Activated naive CD8-positive, alpha-beta T cell treated with anti-CD3 and anti-CD28 coated beads, Interleukin-2, amount 50 U/mL, for 16 hours (primary cell): ENCODE measurements around the gene INMT.
A peak's percentile ranks its signal among the peaks of the same experiment; 100 is the strongest.

Experiments
- DNase-seq: peaks from one replicate; pipeline ENCODE4 v3.0.0-alpha.2; 2020; ENCODE audit warnings: low read depth, low spot score

Gene INMT

GRCh38 chr7:30727061-30727945 lies 24.6 kb upstream of the INMT start:
- DNase-seq, result no peak

- DNase-seq, result no peak
Measured at GRCh38 chr7:30728591-30729100, 23.3 kb upstream of the INMT start.

GRCh38 chr7:30729642-30730041 lies 22.3 kb upstream of the INMT start:
- DNase-seq, result no peak

- no peak for DNase-seq
Measured at GRCh38 chr7:30730097-30730496, 21.8 kb upstream of the INMT start.

GRCh38 chr7:30730996-30731395 lies 20.9 kb upstream of the INMT start:
- DNase-seq, result no peak

GRCh38 chr7:30731581-30731980 lies 20.4 kb upstream of the INMT start:
- no peak for DNase-seq

GRCh38 chr7:30732606-30733005 lies 19.3 kb upstream of the INMT start:
- DNase-seq, result no peak

GRCh38 chr7:30733216-30733615 lies 18.7 kb upstream of the INMT start:
- DNase-seq, result no peak

GRCh38 chr7:30733691-30734090 lies 18.2 kb upstream of the INMT start:
- DNase-seq, result no peak

GRCh38 chr7:30734497-30734896 lies 17.4 kb upstream of the INMT start:
- no peak for DNase-seq

- no peak for DNase-seq
Measured at GRCh38 chr7:30735631-30736030, 16.3 kb upstream of the INMT start.

GRCh38 chr7:30736291-30736690 lies 15.6 kb upstream of the INMT start:
- DNase-seq, result no peak

GRCh38 chr7:30738026-30738915 lies 13.7 kb upstream of the INMT start:
- DNase-seq, result no peak

GRCh38 chr7:30739691-30740090 lies 12.2 kb upstream of the INMT start:
- no peak for DNase-seq

GRCh38 chr7:30740417-30741181 lies 11.3 kb upstream of the INMT start:
- peak; percentile 54 for DNase-seq

- DNase-seq, result no peak
Measured at GRCh38 chr7:30741289-30741688, 10.6 kb upstream of the INMT start.

- no peak for DNase-seq
Measured at GRCh38 chr7:30743371-30744074, 8.4 kb upstream of the INMT start.

- DNase-seq, result no peak
Measured at GRCh38 chr7:30744075-30744417, 7.9 kb upstream of the INMT start.

- DNase-seq, result no peak
Measured at GRCh38 chr7:30745261-30745941, 6.5 kb upstream of the INMT start.

- no peak for DNase-seq
Measured at GRCh38 chr7:30750010-30750409, 1.9 kb upstream of the INMT start.
